CD14-positive monocyte (primary cell): Measurements from ENCODE around the gene GRID2IP. TPM values are rescaled to one million over a fixed set of nuclear protein-coding genes. Genes with fewer than 3 reads are reported as not detected.

ENCODE experiments used
- DNase-seq, 3 donors: peaks; one replicate each; pipeline ENCODE4 v3.0.0-alpha.2; 2011 to 2022
- H2AFZ ChIP-seq: 2 replicates; pipeline ENCODE4 v1.6.0; 2012; ENCODE audit warnings: mild to moderate bottlenecking, low read depth, low read length, inconsistent platforms; ENCODE audit not compliant: insufficient read depth, poor library complexity, severe bottlenecking
- H3K27ac ChIP-seq, 2 donors: 1 replicate in 1 of 2; 2 replicates in 1 of 2; pipeline ENCODE4 v1.5.1; 2012 to 2013; ENCODE audit warnings: low read length in 2 of 2, control low read depth in 1 of 2, inconsistent platforms in 1 of 2, low read depth in 1 of 2, mild to moderate bottlenecking in 1 of 2
- H3K27me3 ChIP-seq, 2 donors: one replicate each; pipeline versions ENCODE4 v1.6.0 to v1.6.1; 2011 to 2013; ENCODE audit warnings: low read length in 2 of 2; ENCODE audit not compliant: control insufficient read depth in 2 of 2, insufficient read depth in 2 of 2
- H3K36me3 ChIP-seq, 2 donors: replicated peaks in 1 of 2; 1 replicate in 1 of 2; 2 replicates in 1 of 2; pipeline versions ENCODE4 v1.5.1 to v1.6.1; 2012 to 2013; ENCODE audit warnings: low read length in 2 of 2, control low read depth in 1 of 2, inconsistent platforms in 1 of 2, mild to moderate bottlenecking in 1 of 2; ENCODE audit not compliant: insufficient read depth in 2 of 2, control insufficient read depth in 1 of 2
- H3K4me1 ChIP-seq, 2 donors: 1 replicate in 1 of 2; 2 replicates in 1 of 2; pipeline versions ENCODE4 v1.5.1 to v1.6.1; 2012 to 2013; ENCODE audit warnings: low read length in 2 of 2, control low read depth in 1 of 2, inconsistent platforms in 1 of 2, mild to moderate bottlenecking in 1 of 2, moderate library complexity in 1 of 2; ENCODE audit not compliant: insufficient read depth in 2 of 2, control insufficient read depth in 1 of 2
- H3K4me2 ChIP-seq: replicated peaks from 2 replicates; pipeline ENCODE3; 2012; ENCODE audit warnings: low read length, moderate library complexity, mild to moderate bottlenecking; ENCODE audit not compliant: poor library complexity, severe bottlenecking; ENCODE audit errors: extremely low read depth
- H3K4me3 ChIP-seq, 3 experiments: fragments of 200-600 bp in 1 of 3; sonication (generic) in 1 of 3; replicated peaks in 1 of 3; 1 replicate in 2 of 3; 2 replicates in 1 of 3; pipeline ENCODE4 v1.5.1; 2011 to 2013; ENCODE audit warnings: low read length in 3 of 3, mild to moderate bottlenecking in 3 of 3, control low read depth in 2 of 3, low read depth in 2 of 3, inconsistent platforms in 1 of 3, moderate library complexity in 1 of 3
- H3K79me2 ChIP-seq: 2 replicates; pipeline ENCODE4 v1.6.0; 2012; ENCODE audit warnings: mild to moderate bottlenecking, control low read depth, inconsistent platforms, low read length, moderate library complexity; ENCODE audit not compliant: insufficient read depth
- H3K9ac ChIP-seq: 2 replicates; pipeline ENCODE4 v1.6.0; 2017; ENCODE audit warnings: low read length, mild to moderate bottlenecking; ENCODE audit not compliant: insufficient read depth, poor library complexity, severe bottlenecking
- H3K9me3 ChIP-seq, 2 donors: replicated peaks in 1 of 2; 1 replicate in 1 of 2; 2 replicates in 1 of 2; pipeline versions ENCODE4 v1.5.1 to v1.6.1; 2012 to 2013; ENCODE audit warnings: low read length in 2 of 2, control low read depth in 1 of 2; ENCODE audit not compliant: control insufficient read depth in 1 of 2, insufficient read depth in 1 of 2
- H4K20me1 ChIP-seq: 2 replicates; pipeline ENCODE4 v1.6.0; 2012; ENCODE audit warnings: mild to moderate bottlenecking, low read length, control low read depth, moderate library complexity; ENCODE audit not compliant: insufficient read depth
- H3K27ac Mint-ChIP-seq, 7 donors: one replicate each; pipeline ENCODE4 v1.8.0; 2020; ENCODE audit warnings: mild to moderate bottlenecking in 7 of 7, mixed read lengths in 7 of 7, moderate library complexity in 6 of 7, inconsistent platforms in 2 of 7
- H3K27me3 Mint-ChIP-seq, 3 donors: one replicate each; pipeline ENCODE4 v1.8.0; 2021 to 2022; ENCODE audit warnings: low read depth in 3 of 3, mild to moderate bottlenecking in 3 of 3, mixed read lengths in 3 of 3, moderate library complexity in 3 of 3, inconsistent platforms in 1 of 3
- H3K36me3 Mint-ChIP-seq, 2 donors: one replicate each; pipeline ENCODE4 v1.8.0; 2020; ENCODE audit warnings: mixed read lengths in 2 of 2, inconsistent platforms in 1 of 2, mild to moderate bottlenecking in 1 of 2
- H3K4me1 Mint-ChIP-seq: one replicate; pipeline ENCODE4 v1.8.0; 2020; ENCODE audit warnings: mild to moderate bottlenecking, mixed read lengths
- H3K4me3 Mint-ChIP-seq, 2 donors: one replicate each; pipeline ENCODE4 v1.8.0; 2020; ENCODE audit warnings: mild to moderate bottlenecking in 2 of 2, mixed read lengths in 2 of 2, moderate library complexity in 1 of 2
- H3K9me3 Mint-ChIP-seq, 7 donors: one replicate each; pipeline ENCODE4 v1.8.0; 2020 to 2022; ENCODE audit warnings: mixed read lengths in 7 of 7, mild to moderate bottlenecking in 6 of 7, moderate library complexity in 6 of 7, inconsistent platforms in 2 of 7
- CTCF ChIP-seq: fragments of 200-600 bp; IDR thresholded peaks from one replicate; pipeline ENCODE4 v1.8.0; 2022; ENCODE audit warnings: antibody characterized with exemption, mild to moderate bottlenecking
- whole genome bisulfite sequencing: methylation state at CpG from one replicate; pipeline ENCODE4 v1.1.5; 2013; ENCODE audit warnings: missing lambda C conversion rate; ENCODE audit not compliant: insufficient coverage; 5-methylcytosine and 5-hydroxymethylcytosine counted together
- intact Hi-C, 2 donors: fragments of 100-400 bp; cut with micrococcal nuclease; formaldehyde crosslinking; loops; one replicate each; pipeline versions ENCODE4 v1.15.0 to v1.15.1; 2023
- polyA plus RNA-seq, 3 donors: library from polyadenylated mRNA; depleted of rRNA in 1 of 3; unstranded in 2 of 3; stranded (reverse) in 1 of 3; fragments of 300-500 nt in 2 of 3; fragments of >200 nt in 1 of 3; fragmentation: Illumina TruSeq in 2 of 3; gene quantifications; 1 replicate in 2 of 3; 2 replicates in 1 of 3; pipeline ENCODE4 v1.2.3, GENCODE V29; 2012 to 2021

Gene GRID2IP
- polyA plus RNA-seq, 3 donors: not detected

- no peaks in the 10 kb centered on the region for H3K79me2 ChIP-seq
- H3K36me3 Mint-ChIP-seq: no peaks in the 10 kb centered on the region
- peaks cover 5 to 14% (median 6%) of the 10 kb centered on the region in 3 donors for H3K27me3 Mint-ChIP-seq
- peaks cover 6% of the 10 kb centered on the region for H3K4me1 Mint-ChIP-seq
- DNase-seq: no peak
- H3K9me3 ChIP-seq: no peaks in the 10 kb centered on the region
- peaks cover 7 to 8% of the 10 kb centered on the region in 2 donors for H3K4me1 ChIP-seq
- no peak overlapping the region for H2AFZ ChIP-seq
- H3K27ac Mint-ChIP-seq: no peak overlapping the region
- H3K4me2 ChIP-seq: no peak overlapping the region
- WGBS: 96% methylated on average over 5 of the region's 6 CpGs
- no peaks in the 10 kb centered on the region for H3K36me3 ChIP-seq
- TF ChIP-seq CTCF: no peak
- no peak overlapping the region for H3K4me3 Mint-ChIP-seq
- peaks cover 0 to 2% (median 0%) of the 10 kb centered on the region in 7 donors for H3K9me3 Mint-ChIP-seq
- no peak overlapping the region for H3K9ac ChIP-seq
- H3K27ac ChIP-seq: no peak overlapping the region
- H3K4me3 ChIP-seq: no peak overlapping the region
- no peaks in the 10 kb centered on the region for H4K20me1 ChIP-seq
- H3K27me3 ChIP-seq: no peaks in the 10 kb centered on the region
- intact Hi-C loops: no loop called here
Measured at GRCh38 chr7:6508539-6508938, 42.7 kb downstream of the GRID2IP start.

- H4K20me1 ChIP-seq: no peaks in the 10 kb centered on the region
- Mint-ChIP-seq H3K27ac (no peak overlapping the region), H3K4me3 (no peak overlapping the region), H3K27me3 (peaks cover 3 to 17% (median 7%) of the 10 kb centered on the region in 3 donors), H3K36me3 (no peaks in the 10 kb centered on the region), H3K9me3 (peaks cover 0 to 2% (median 0%) of the 10 kb centered on the region in 7 donors), H3K4me1 (peaks cover 6% of the 10 kb centered on the region)
- no peaks in the 10 kb centered on the region for H3K36me3 ChIP-seq
- H3K4me1 ChIP-seq: peaks cover 11 to 14% of the 10 kb centered on the region in 2 donors
- H3K4me3 ChIP-seq: no peak overlapping the region
- H3K79me2 ChIP-seq: no peaks in the 10 kb centered on the region
- no peak overlapping the region for H3K4me2 ChIP-seq
- peaks cover 0 to 2% of the 10 kb centered on the region in 2 donors for H3K27me3 ChIP-seq
- TF ChIP-seq CTCF: no peak
- H3K9me3 ChIP-seq: no peaks in the 10 kb centered on the region
- intact Hi-C loops: no loop called here
- no peak overlapping the region for H3K27ac ChIP-seq
- WGBS: 100% methylated on average over 1 of the region's 16 CpGs
- H3K9ac ChIP-seq: no peak overlapping the region
- H2AFZ ChIP-seq: no peak overlapping the region
- no peak for DNase-seq
Measured at GRCh38 chr7:6507906-6508305, 43.4 kb downstream of the GRID2IP start.
